Fibroblast of the aortic adventitia (primary cell): ENCODE results near the gene PROSER3. TPM values are rescaled to one million over a fixed set of nuclear protein-coding genes. Genes with fewer than 3 reads are reported as not detected.

Experiments used
- DNase-seq: peaks from one replicate; pipeline ENCODE4 v3.0.0-alpha.2; 2010; ENCODE audit warnings: low read depth
- H3K4me3 ChIP-seq: 2 replicates; pipeline ENCODE4 v1.5.1; 2011; ENCODE audit warnings: low read depth, mild to moderate bottlenecking, control low read depth, low read length, moderate library complexity
- total RNA-seq: library from RNA; depleted of rRNA; stranded (reverse); fragments of >200 nt; gene quantifications from 2 replicates; pipeline ENCODE4 v1.2.3, GENCODE V29; 2012; ENCODE audit warnings: low replicate concordance
- TF ChIP-seq, protein P1 (sequence below): IDR thresholded peaks from 2 replicates; pipeline ENCODE4 v1.5.1; 2011; ENCODE audit warnings: mild to moderate bottlenecking, low read length, control low read depth, inconsistent platforms; ENCODE audit not compliant: insufficient read depth

Gene PROSER3
- total RNA-seq, 1 donor, result 10.8 TPM

DNA sequence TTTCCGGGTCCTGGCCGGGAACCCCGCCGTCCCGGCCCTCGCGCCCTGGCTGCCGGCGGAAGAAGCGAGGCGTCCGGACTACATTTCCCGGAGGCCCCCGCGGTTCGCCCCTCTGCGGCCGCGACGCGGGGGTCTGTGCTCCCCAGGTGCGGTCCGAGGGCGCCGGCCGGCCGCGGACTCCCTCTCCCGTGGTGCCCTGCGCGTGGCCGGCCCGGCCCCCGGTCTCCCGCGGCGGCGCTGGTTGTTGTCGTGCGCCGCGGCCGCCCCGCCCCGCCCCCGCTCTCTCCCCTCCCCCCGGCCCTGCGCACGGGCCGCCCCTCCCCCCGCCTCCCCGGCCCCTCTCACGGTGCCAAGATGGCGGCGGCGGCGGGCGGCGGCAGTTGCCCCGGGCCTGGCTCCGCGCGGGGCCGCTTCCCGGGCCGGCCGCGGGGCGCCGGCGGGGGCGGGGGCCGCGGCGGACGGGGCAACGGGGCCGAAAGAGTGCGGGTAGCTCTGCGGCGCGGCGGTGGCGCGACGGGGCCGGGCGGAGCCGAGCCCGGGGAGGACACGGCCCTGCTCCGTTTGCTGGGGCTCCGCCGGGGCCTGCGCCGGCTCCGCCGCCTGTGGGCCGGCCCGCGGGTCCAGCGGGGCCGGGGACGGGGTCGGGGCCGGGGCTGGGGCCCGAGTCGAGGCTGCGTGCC, 40.2 kb upstream of the PROSER3 start, which contains the start of gene KMT2B:
Gene KMT2B (plus strand): TSS at position 339 of the 680 bp plus-strand sequence. CDS start 16 bp downstream, at position 355.
- H3K4me3 ChIP-seq, result peak within 1 kb of the TSS; percentile 87
- TF ChIP-seq, protein P1, sequence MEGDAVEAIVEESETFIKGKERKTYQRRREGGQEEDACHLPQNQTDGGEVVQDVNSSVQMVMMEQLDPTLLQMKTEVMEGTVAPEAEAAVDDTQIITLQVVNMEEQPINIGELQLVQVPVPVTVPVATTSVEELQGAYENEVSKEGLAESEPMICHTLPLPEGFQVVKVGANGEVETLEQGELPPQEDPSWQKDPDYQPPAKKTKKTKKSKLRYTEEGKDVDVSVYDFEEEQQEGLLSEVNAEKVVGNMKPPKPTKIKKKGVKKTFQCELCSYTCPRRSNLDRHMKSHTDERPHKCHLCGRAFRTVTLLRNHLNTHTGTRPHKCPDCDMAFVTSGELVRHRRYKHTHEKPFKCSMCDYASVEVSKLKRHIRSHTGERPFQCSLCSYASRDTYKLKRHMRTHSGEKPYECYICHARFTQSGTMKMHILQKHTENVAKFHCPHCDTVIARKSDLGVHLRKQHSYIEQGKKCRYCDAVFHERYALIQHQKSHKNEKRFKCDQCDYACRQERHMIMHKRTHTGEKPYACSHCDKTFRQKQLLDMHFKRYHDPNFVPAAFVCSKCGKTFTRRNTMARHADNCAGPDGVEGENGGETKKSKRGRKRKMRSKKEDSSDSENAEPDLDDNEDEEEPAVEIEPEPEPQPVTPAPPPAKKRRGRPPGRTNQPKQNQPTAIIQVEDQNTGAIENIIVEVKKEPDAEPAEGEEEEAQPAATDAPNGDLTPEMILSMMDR, result no peak
- DNase-seq, result no peak

DNA sequence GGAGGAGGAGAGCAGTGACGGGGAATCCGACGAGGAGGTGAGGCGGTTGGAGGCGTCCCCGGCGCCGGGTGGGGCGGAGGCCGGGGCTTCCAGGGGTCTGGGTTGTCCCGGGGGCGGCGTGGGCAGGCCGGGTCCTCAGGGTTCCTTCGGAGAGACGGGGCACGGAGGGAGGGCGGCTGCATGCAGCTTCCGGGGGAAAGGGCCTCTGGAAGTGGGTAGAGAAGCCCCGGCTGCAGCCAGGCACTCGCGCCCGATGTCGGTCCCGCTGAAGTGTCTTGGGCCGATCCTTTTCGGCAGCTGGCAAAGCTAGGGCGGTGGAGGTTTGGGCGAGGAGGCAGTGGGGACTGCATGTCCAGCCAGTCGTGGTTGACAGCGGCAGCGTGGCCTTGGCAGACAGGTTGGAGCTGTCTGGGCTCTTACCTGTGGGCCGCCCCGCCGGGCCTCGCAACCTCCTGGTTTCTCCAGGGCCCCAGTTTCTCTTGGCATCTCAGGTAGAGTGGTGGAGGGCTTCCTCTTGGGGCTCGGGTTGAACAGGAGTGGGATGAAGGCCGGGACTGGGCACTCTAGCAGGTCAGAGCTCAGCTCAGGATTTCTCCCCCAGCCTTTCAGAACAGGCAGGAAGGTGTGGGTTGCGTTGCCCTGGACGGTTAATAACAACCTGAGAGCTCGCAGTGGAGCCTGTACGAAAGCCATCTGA, 39.5 kb upstream of the PROSER3 start:
- H3K4me3 ChIP-seq, result peak overlapping the region; percentile 87
- DNase-seq, result no peak
- TF ChIP-seq, protein P1, result no peak

DNA sequence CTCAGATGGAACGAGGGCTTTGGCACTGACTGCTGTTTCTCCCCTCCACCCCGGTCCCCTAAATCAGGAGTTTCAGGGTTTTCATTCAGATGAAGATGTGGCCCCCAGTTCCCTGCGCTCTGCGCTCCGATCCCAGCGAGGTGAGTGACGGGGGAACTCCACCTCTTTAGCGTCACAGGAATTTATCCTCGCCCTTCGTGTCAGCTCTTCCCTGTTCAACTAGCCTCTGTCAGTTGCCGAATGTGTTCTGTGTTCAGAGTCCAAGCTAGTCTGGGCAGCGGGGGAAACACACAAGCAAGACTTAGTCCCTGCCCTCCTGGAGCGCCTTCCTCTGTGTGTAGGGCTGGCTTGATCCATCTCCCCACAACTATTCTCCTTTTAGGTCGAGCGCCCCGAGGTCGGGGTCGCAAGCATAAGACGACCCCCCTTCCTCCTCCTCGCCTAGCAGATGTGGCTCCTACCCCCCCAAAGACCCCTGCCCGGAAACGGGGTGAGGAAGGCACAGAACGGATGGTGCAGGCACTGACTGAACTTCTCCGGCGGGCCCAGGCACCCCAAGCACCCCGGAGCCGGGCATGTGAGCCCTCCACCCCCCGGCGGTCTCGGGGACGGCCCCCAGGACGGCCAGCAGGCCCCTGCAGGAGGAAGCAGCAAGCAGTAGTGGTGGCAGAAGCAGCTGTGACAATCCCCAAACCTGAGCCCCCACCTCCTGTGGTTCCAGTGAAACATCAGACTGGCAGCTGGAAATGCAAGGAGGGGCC, 38.4 kb upstream of the PROSER3 start:
- TF ChIP-seq, protein P1, result no peak
- no peak for DNase-seq
- peak overlapping the region; percentile 87 for H3K4me3 ChIP-seq

DNA sequence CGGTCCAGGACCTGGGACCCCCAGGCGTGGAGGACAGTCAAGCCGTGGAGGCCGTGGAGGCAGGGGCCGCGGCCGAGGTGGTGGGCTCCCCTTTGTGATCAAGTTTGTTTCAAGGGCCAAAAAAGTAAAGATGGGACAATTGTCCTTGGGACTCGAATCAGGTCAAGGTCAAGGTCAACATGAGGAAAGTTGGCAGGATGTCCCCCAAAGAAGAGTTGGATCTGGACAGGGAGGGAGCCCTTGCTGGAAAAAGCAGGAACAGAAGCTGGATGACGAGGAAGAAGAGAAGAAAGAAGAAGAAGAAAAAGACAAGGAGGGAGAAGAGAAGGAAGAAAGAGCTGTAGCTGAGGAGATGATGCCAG, 37.8 kb upstream of the PROSER3 start:
- no peak for DNase-seq
- TF ChIP-seq, protein P1, result no peak
- H3K4me3 ChIP-seq, result no peak overlapping the region

DNA sequence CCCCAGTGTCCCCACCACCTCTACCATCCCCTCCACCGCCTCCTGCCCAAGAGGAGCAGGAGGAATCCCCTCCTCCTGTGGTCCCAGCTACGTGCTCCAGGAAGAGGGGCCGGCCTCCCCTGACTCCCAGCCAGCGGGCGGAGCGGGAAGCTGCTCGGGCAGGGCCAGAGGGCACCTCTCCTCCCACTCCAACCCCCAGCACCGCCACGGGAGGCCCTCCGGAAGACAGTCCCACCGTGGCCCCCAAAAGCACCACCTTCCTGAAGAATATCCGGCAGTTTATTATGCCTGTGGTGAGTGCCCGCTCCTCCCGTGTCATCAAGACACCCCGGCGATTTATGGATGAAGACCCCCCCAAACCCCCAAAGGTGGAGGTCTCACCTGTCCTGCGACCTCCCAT, 37.3 kb upstream of the PROSER3 start:
- H3K4me3 ChIP-seq, result no peak overlapping the region
- TF ChIP-seq, protein P1, result no peak
- no peak for DNase-seq

DNA sequence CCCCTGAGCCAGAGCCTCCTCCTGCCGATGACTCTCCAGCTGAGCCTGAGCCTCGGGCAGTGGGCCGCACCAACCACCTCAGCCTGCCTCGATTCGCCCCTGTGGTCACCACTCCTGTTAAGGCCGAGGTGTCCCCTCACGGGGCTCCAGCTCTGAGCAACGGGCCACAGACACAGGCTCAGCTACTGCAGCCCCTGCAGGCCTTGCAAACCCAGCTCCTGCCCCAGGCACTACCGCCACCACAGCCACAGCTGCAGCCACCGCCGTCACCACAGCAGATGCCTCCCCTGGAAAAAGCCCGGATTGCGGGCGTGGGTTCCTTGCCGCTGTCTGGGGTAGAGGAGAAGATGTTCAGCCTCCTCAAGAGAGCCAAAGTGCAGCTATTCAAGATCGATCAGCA, 36.6 kb upstream of the PROSER3 start:
- no peak overlapping the region for H3K4me3 ChIP-seq
- DNase-seq, result no peak
- TF ChIP-seq, protein P1, result no peak
